SK-N-SH treated with all-trans-retinoic acid at 6 μM for 48 hours (cell line): ENCODE results near the gene GRPEL2.

Experiments
- ARNTL ChIP-seq: fragments of 450-650 bp; formaldehyde crosslinking; IDR thresholded peaks from 2 replicates; pipeline ENCODE4 v1.5.0; 2020; ENCODE audit warnings: low read depth, mild to moderate bottlenecking, moderate library complexity, borderline replicate concordance
- BACH2 ChIP-seq: fragments of 250-450 bp; sonication (Bioruptor Pico); IDR thresholded peaks from 2 replicates; pipeline ENCODE4 v1.9.0; 2021; ENCODE audit warnings: mild to moderate bottlenecking, borderline replicate concordance
- ESRRG ChIP-seq: fragments of 250-450 bp; sonication (Bioruptor Pico); IDR thresholded peaks from 2 replicates; pipeline ENCODE4 v1.6.1; 2021; ENCODE audit warnings: mild to moderate bottlenecking
- GLIS3 ChIP-seq: fragments of 250-450 bp; sonication (Bioruptor Pico); IDR thresholded peaks from 2 replicates; pipeline ENCODE4 v1.5.0; 2020; ENCODE audit warnings: mild to moderate bottlenecking, moderate library complexity
- PPARA ChIP-seq: fragments of 250-450 bp; sonication (Bioruptor Pico); IDR thresholded peaks from 2 replicates; pipeline ENCODE4 v1.5.0; 2020; ENCODE audit warnings: mild to moderate bottlenecking, borderline replicate concordance
- RARB ChIP-seq: fragments of 250-450 bp; sonication (Bioruptor Pico); IDR thresholded peaks from 2 replicates; pipeline ENCODE4 v1.8.0; 2021; ENCODE audit warnings: mild to moderate bottlenecking, moderate library complexity
- SNAI2 ChIP-seq: fragments of 250-450 bp; sonication (Bioruptor Pico); IDR thresholded peaks from 2 replicates; pipeline ENCODE4 v1.5.0; 2020; ENCODE audit warnings: mild to moderate bottlenecking, moderate library complexity
- ZFP3 ChIP-seq: fragments of 250-450 bp; sonication (Bioruptor Pico); IDR thresholded peaks from 2 replicates; pipeline ENCODE4 v1.5.0; 2020; ENCODE audit warnings: mild to moderate bottlenecking, moderate library complexity
- ZNF8 ChIP-seq: fragments of 450-650 bp; formaldehyde crosslinking; IDR thresholded peaks from 2 replicates; pipeline ENCODE4 v1.5.0; 2020; ENCODE audit warnings: mild to moderate bottlenecking, moderate library complexity
- TF ChIP-seq, protein P1 (sequence below): fragments of 250-450 bp; sonication (Bioruptor Pico); IDR thresholded peaks from 2 replicates; pipeline ENCODE4 v1.5.1; 2020; ENCODE audit warnings: low read depth, mild to moderate bottlenecking, moderate library complexity
- TF ChIP-seq, protein P2 (sequence below): fragments of 250-450 bp; sonication (Bioruptor Pico); IDR thresholded peaks from 2 replicates; pipeline ENCODE4 v1.5.0; 2020; ENCODE audit warnings: mild to moderate bottlenecking, moderate library complexity
- TF ChIP-seq, protein P3 (sequence below): fragments of 250-450 bp; sonication (Bioruptor Pico); IDR thresholded peaks from 2 replicates; pipeline ENCODE4 v1.8.0; 2020; ENCODE audit warnings: mild to moderate bottlenecking, moderate library complexity, borderline replicate concordance
- TF ChIP-seq, protein P4 (sequence below): fragments of 250-450 bp; sonication (Bioruptor Pico); IDR thresholded peaks from 2 replicates; pipeline ENCODE4 v1.8.0; 2021; ENCODE audit warnings: low read depth, mild to moderate bottlenecking, moderate library complexity, borderline replicate concordance

DNA sequence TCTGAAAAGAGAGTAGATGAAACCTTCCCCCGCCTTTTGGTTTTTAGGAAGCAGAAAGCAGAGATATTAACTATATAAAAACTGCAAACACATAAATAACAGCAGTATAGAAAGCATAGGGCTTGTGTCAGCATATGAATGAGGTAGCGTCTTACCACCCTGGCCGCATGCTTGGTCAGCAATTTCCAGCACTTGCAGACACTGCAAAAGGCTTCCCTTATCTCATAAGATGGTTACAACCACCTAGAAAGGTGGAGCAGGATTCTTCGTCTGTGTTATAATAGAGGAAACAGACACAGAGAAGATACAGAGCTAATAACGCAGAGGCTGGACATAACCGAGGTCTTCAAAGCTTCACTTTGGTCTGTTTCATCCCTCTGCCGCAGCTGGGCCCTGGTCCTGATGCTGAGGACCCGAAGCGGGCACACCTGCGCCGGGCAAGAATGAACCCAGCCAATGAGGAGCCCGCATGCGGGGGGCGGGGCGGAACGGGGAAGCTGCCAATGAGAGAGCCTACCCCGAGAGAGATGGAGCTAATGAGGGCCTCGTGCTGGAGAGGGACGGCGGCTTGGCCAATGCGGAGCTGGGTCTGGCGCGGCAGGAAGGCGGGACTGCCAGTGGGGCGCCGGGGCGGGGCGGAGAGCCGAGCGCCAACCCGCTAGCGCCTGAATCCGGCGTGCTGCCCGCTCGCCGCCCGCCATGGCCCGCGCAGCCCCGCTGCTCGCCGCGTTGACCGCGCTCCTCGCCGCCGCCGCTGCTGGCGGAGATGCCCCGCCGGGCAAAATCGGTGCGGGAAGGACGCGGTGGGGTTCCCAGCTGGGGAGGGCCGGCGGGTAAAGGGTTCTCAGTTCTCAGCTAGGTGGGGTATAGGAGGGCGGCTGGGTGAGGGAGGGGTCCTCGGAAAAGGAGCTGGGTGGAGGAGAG lies 12.3 kb downstream of the GRPEL2 start, which contains the start of gene PCYOX1L:
- TF ChIP-seq, protein P1, sequence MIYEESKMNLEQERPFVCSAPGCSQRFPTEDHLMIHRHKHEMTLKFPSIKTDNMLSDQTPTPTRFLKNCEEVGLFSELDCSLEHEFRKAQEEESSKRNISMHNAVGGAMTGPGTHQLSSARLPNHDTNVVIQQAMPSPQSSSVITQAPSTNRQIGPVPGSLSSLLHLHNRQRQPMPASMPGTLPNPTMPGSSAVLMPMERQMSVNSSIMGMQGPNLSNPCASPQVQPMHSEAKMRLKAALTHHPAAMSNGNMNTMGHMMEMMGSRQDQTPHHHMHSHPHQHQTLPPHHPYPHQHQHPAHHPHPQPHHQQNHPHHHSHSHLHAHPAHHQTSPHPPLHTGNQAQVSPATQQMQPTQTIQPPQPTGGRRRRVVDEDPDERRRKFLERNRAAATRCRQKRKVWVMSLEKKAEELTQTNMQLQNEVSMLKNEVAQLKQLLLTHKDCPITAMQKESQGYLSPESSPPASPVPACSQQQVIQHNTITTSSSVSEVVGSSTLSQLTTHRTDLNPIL (CRISPR knock-in tag) = no peak
- TF ChIP-seq, protein P2, sequence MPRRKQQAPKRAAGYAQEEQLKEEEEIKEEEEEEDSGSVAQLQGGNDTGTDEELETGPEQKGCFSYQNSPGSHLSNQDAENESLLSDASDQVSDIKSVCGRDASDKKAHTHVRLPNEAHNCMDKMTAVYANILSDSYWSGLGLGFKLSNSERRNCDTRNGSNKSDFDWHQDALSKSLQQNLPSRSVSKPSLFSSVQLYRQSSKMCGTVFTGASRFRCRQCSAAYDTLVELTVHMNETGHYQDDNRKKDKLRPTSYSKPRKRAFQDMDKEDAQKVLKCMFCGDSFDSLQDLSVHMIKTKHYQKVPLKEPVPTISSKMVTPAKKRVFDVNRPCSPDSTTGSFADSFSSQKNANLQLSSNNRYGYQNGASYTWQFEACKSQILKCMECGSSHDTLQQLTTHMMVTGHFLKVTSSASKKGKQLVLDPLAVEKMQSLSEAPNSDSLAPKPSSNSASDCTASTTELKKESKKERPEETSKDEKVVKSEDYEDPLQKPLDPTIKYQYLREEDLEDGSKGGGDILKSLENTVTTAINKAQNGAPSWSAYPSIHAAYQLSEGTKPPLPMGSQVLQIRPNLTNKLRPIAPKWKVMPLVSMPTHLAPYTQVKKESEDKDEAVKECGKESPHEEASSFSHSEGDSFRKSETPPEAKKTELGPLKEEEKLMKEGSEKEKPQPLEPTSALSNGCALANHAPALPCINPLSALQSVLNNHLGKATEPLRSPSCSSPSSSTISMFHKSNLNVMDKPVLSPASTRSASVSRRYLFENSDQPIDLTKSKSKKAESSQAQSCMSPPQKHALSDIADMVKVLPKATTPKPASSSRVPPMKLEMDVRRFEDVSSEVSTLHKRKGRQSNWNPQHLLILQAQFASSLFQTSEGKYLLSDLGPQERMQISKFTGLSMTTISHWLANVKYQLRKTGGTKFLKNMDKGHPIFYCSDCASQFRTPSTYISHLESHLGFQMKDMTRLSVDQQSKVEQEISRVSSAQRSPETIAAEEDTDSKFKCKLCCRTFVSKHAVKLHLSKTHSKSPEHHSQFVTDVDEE (CRISPR knock-in tag) = no peak
- TF ChIP-seq SNAI2 = no peak
- TF ChIP-seq, protein P3, sequence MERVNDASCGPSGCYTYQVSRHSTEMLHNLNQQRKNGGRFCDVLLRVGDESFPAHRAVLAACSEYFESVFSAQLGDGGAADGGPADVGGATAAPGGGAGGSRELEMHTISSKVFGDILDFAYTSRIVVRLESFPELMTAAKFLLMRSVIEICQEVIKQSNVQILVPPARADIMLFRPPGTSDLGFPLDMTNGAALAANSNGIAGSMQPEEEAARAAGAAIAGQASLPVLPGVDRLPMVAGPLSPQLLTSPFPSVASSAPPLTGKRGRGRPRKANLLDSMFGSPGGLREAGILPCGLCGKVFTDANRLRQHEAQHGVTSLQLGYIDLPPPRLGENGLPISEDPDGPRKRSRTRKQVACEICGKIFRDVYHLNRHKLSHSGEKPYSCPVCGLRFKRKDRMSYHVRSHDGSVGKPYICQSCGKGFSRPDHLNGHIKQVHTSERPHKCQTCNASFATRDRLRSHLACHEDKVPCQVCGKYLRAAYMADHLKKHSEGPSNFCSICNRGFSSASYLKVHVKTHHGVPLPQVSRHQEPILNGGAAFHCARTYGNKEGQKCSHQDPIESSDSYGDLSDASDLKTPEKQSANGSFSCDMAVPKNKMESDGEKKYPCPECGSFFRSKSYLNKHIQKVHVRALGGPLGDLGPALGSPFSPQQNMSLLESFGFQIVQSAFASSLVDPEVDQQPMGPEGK (CRISPR knock-in tag) = no peak
- no peak for TF ChIP-seq RARB (CRISPR knock-in tag)
- TF ChIP-seq ESRRG (CRISPR knock-in tag) = no peak
- TF ChIP-seq ZFP3 (CRISPR knock-in tag) = no peak
- TF ChIP-seq PPARA (CRISPR knock-in tag) = no peak
- no peak for TF ChIP-seq GLIS3 (CRISPR knock-in tag)
- no peak for TF ChIP-seq BACH2 (CRISPR knock-in tag)
- TF ChIP-seq ARNTL (CRISPR knock-in tag) = no peak
- no peak for TF ChIP-seq ZNF8 (CRISPR knock-in tag)
- TF ChIP-seq, protein P4, sequence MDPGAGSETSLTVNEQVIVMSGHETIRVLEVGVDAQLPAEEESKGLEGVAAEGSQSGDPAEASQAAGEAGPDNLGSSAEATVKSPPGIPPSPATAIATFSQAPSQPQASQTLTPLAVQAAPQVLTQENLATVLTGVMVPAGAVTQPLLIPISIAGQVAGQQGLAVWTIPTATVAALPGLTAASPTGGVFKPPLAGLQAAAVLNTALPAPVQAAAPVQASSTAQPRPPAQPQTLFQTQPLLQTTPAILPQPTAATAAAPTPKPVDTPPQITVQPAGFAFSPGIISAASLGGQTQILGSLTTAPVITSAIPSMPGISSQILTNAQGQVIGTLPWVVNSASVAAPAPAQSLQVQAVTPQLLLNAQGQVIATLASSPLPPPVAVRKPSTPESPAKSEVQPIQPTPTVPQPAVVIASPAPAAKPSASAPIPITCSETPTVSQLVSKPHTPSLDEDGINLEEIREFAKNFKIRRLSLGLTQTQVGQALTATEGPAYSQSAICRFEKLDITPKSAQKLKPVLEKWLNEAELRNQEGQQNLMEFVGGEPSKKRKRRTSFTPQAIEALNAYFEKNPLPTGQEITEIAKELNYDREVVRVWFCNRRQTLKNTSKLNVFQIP (CRISPR knock-in tag) = no peak
